GM19025 (cell line): ENCODE results near the gene TMEM72.

ENCODE experiments used
- ATAC-seq: cut with Tn5 transposase; IDR thresholded peaks from one replicate; pipeline ENCODE4 v1.9.1; 2021; ENCODE audit warnings: mild to moderate bottlenecking, low read depth, moderate library complexity; ENCODE audit not compliant: unreplicated experiment

The TMEM72 gene

GRCh38 chr10:44951576-44952226, 40.6 kb downstream of the TMEM72 start:
- no peak for ATAC-seq

GRCh38 chr10:44952779-44953231, 41.7 kb downstream of the TMEM72 start:
- ATAC-seq: no peak

- ATAC-seq: no peak
Measured at GRCh38 chr10:44954042-44954441, 42.9 kb downstream of the TMEM72 start.

- ATAC-seq: no peak
Measured at GRCh38 chr10:44954962-44955361, 43.8 kb downstream of the TMEM72 start.

- no peak for ATAC-seq
Measured at GRCh38 chr10:44955413-44956070, 44.4 kb downstream of the TMEM72 start.

GRCh38 chr10:44956226-44956625, 45.1 kb downstream of the TMEM72 start:
- no peak for ATAC-seq

GRCh38 chr10:44956717-44957706, 45.9 kb downstream of the TMEM72 start:
- ATAC-seq: no peak

- ATAC-seq: no peak
Measured at GRCh38 chr10:44958196-44958897, 47.2 kb downstream of the TMEM72 start.

GRCh38 chr10:44958898-44959246, 47.7 kb downstream of the TMEM72 start:
- ATAC-seq: no peak

- ATAC-seq: peak; percentile 94
Measured at GRCh38 chr10:44959247-44960087, 48.3 kb downstream of the TMEM72 start, which contains the start of gene RASSF4. Gene RASSF4, plus strand, starts transcription at chr10:44959802. Its CDS starts 10,401 bp downstream, at chr10:44970203.

GRCh38 chr10:44960088-44960460, 48.9 kb downstream of the TMEM72 start:
- ATAC-seq: no peak

- no peak for ATAC-seq
Measured at GRCh38 chr10:44960482-44961229, 49.5 kb downstream of the TMEM72 start.

GRCh38 chr10:44961230-44961571, 50.1 kb downstream of the TMEM72 start:
- no peak for ATAC-seq

GRCh38 chr10:44961931-44962750, 51.0 kb downstream of the TMEM72 start:
- ATAC-seq: no peak

- ATAC-seq: no peak
Measured at GRCh38 chr10:44962870-44963738, 52.0 kb downstream of the TMEM72 start.

GRCh38 chr10:44963772-44964633, 52.9 kb downstream of the TMEM72 start:
- no peak for ATAC-seq
